ENCODE results near the gene INPP5B.

Gene INPP5B

GRCh38 chr1:37841652-37842051 lies 105.2 kb downstream of the INPP5B start:
- DNase-seq (ENCODE audit: low spot score) (no peak), FAIRE-seq (no peak)

- FAIRE-seq (no peak), DNase-seq (ENCODE audit: low spot score) (no peak)
Measured at GRCh38 chr1:37840711-37841110, 106.1 kb downstream of the INPP5B start.

DNA sequence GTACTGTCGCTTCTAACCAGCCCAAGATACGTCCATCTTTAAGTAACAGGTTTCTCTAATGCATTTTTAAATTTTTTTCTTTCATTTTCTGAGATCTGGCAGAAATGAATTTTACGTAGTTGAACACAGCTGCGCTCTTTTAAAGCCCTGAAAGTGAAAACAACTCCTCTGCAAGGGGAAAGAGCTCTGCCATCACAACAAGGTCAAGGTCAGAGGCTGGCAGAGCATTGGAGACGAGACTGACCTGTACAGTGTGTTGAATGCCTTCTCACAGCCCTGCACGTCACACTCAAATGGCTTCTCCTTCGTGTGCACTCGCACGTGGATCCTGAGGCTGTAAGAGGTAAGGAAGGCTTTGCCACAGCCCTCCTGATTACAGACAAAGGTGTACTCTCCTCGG lies 107.2 kb downstream of the INPP5B start:
- no peak for FAIRE-seq
- DNase-seq (ENCODE audit: low spot score) = no peak

- no peak for DNase-seq (ENCODE audit: low spot score)
- FAIRE-seq = no peak
Measured at GRCh38 chr1:37836788-37837187, 110.1 kb downstream of the INPP5B start.

DNA sequence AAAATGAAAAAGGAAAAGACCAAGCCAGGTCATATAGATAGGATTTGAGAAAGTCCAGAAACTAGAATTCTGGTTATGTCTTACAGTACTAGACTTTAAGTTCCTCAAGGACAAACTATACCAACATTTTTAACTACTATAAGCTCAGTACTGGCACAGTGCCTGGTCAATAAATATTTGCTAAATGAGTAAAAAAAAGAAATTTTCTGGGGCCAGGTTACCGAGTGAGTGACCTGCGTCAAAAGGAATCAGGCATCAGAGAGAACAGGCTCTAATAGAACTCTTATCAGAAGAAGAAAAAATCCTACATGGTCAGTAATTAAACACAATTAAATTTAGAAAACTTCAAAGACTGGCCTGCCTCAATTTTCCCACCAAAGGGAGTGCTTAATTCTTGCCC lies 115.0 kb downstream of the INPP5B start:
- DNase-seq (ENCODE audit: low spot score) (no peak), FAIRE-seq (no peak)

DNA sequence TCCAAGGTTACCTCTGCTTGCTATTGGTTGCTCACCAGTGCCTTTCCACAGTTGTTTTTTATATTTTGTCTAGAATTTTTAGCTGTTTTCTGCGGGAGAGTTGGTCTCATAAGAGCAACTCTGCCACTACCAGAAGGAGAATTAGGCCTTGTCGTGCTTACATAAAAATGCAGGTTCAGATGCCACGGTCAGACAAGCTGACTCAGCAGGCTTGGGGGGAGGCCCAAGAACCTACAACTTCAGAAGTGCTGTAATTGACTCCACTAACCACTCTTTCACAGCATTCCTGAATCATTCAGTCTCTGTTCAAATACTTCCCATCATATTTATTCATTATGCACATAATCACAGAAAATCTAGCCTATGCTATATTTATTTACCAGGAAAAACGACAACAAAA lies 115.7 kb downstream of the INPP5B start:
- DNase-seq (ENCODE audit: low spot score) = no peak
- FAIRE-seq = no peak

DNA sequence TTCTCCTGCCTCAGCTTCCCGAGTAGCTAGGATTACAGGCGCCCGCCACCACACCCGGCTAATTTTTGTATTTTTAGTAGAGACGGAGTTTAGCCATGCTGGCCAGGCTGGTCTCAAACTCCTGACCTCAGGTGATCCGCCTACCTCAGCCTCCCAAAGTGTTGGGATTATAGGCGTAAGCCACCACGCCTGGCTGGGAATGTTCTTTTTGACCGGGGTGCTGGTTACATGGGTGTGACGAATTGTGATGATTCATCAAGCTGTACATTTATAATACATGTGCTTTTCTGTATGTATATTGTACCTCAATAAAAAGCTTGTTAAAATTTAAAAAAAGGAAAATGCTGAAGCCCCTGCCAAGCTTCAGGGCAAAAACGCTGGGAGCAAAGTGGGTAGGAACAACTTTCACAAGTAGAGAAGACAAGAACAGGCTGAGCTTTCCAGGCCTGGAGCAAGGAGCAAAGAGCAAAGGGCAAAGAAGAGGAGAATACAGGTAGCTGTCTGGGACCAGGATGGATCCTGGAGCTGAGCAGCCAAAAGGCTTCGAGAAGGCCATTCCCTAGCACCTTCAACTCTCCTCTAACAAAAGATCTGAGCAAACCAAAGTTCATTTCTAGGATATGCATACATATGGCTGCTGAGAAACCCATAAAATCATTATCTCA lies 118.3 kb downstream of the INPP5B start:
- FAIRE-seq (no peak), DNase-seq (ENCODE audit: low spot score) (no peak)

DNA sequence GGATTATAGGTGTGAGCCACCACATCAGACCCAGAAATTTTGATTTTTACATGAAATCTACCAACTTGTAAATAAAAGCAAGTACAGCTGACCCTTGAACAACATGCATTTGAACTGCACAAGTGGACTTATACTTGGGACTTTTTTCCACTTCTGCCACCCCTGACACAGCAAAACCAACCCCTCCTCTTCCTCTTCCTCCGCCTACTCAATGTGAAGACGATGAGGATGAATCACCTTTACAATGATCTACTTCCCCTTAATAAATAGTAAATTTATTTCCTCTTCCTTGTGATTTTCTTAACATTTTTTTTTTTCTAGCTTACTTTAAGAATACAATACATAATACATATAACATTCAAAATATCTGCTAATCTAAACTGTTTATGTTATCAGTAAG lies 121.3 kb downstream of the INPP5B start:
- DNase-seq (ENCODE audit: low spot score) (no peak), FAIRE-seq (no peak)

DNA sequence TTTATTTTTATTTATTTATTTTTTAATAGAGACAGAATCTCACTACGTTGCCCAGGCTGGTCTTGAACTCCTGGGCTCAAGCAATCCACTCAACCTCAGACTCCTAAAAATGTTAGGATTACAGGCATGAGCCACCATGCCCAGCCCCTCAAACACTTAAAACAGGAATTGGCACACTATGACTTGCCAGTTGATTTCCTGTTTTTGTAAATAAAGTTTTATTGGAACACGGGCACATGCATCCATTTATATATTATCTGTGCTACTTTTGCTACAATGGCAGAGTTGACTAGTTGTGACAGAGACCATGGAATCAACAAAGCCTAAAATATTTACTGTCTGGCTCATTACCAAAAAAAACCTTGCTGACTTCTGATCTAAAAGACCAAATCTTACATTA lies 122.9 kb downstream of the INPP5B start:
- FAIRE-seq (no peak), DNase-seq (ENCODE audit: low spot score) (no peak)

DNA sequence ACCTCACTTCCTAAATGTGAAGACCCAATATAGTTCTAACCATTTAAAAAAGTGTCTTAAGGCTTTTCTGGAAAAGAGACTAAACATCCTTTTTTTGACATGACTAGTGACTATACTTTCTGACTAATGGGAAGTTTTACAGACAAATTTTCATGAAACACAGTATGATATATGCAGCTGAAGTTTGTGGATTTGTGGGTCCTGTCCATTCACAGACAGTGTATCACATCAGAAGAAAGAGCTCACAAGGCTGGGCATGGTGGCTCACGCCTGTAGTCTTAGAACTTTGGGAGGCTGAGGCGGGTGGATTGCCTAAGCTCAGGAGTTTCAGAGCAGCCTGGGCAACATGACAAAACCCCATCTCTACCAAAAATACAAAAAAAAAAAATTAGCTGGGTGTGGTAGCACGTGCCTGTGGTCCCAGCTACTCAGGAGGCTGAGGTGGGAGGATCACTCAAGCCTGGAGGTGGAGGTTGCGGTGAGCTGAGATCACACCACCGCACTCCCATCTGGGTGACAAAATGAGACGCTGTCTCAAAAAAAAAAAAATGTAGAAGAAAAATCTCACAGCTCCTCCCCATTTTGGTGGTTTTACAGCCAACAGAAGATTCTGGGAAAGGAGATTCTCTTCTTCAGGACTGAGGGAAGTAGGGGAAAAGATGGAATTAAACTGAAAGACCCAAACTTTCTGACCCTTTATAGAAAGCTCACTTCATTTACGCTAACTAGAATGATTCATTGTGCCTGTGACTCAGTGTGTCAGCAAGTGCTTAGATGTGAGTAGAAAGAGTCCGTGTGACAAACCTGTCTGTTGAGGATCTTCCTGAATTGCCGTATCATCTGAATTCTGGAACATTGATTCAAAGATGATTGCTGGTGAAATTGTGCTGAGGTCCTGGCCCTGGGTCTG lies 123.7 kb downstream of the INPP5B start:
- no peak for DNase-seq (ENCODE audit: low spot score)
- no peak for FAIRE-seq

DNA sequence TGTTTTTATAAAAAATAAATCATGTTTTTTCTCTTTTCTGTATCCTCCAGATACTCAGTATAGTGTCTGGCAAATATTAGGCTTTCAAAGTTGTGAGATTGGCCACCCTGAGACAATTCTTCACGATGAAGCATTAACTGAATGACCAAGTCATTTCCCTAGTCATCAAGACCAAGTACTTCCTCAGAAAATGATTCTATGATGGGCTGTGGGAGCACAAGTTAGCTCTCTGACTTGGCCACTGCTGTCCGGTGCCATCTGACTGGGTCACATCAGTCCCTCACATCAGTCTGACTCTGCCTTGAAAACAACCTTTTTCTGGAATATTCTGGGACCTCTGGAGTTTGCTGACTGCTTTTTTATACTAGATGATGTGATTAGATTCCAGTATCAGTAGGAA lies 125.4 kb downstream of the INPP5B start:
- FAIRE-seq (no peak), DNase-seq (ENCODE audit: low spot score) (no peak)

DNA sequence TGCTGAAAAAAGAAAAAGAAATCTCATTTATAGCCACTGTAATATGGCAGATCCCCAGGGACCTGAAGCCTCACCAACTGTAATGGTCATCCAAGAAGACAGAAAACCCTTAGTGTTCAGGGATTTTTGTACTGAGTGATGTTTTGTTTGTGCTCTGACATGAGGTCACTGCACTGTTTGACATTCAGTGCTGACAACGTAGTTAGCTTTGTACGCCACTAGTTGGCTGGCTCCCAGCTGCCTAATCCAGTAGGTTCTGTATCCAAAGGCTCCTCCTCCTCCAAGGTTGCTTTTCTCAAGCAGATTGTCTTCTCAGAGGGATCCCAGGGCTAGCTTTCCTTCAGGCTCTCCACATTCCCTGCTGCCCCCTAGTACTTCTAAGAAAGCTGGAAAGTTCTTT lies 129.4 kb downstream of the INPP5B start:
- DNase-seq (ENCODE audit: low spot score) (no peak), FAIRE-seq (no peak)

DNA sequence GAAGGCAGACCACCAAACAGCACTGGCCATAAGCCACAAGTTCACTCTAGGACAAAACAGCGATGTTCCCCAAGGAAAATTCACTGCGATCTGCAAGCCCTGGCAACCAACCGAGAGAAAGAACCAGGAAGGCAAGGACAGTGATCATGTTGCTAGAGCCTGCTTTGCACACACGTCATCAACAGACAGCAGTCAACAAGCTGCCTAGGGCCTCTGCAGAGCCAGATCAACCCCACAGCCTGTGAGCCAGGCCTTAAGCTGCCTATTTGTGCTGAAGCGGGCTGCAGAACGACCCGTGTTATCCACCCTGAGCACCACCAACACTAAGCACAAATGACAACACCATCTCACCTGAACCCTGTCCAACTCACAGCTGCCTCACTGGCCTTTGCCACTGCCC lies 132.6 kb downstream of the INPP5B start:
- FAIRE-seq (no peak), DNase-seq (ENCODE audit: low spot score) (no peak)

- DNase-seq (ENCODE audit: low spot score) = no peak
Measured at GRCh38 chr1:37813529-37814145, 133.2 kb downstream of the INPP5B start.

DNA sequence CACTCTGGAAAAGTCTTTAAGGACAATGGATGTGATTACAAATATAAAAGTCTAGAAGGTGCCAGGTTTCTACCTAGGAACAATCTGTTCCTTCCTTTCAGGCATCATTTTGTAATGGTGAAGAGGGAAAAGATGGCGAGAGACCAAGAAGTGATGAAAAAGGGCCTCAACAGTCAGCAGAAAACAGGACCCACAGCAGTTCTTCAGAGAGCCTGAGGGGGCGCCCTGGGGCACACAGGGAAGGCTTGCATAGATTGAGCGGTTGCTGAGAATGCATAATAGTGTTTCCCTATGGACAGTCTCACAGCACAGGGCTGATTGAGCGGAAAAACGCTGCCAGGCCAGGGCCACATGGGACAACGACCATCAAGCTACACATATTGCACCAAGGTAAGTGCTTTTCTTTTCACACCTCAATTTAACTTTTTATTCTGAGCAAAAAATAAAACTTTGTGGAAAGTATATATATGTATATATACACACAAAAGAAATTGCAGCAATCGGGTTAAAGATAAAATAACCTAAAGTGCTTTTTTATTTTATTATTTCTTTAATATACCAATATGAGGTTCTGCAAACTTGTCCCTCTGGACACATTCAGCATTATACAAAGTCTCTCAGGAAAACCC lies 135.7 kb downstream of the INPP5B start:
- FAIRE-seq (no peak), DNase-seq (ENCODE audit: low spot score) (peak; percentile 67)

More at GRCh38 chr1:37813529-37814145, 133.2 kb downstream of the INPP5B start:
- no peak for FAIRE-seq

Measured in urothelium cell line (cell line).